Subcutaneous adipose tissue (tissue), 4 donors: ENCODE data around the gene FNDC11. TPM values are rescaled to one million over a fixed set of nuclear protein-coding genes. Genes with fewer than 3 reads are reported as not detected.

Experiments
- total RNA-seq, 4 donors: library from RNA; depleted of rRNA; stranded (reverse); fragments of >200 nt; gene quantifications; one replicate each; pipeline ENCODE4 v1.1.0, GENCODE V29; 2016
- TF ChIP-seq, protein P1 (sequence below): fragments of 450-650 bp; IDR thresholded peaks from one replicate; pipeline ENCODE4 v1.5.1; 2016; ENCODE audit warnings: low read depth, mild to moderate bottlenecking, control low read depth, antibody characterized with exemption, moderate library complexity

FNDC11 gene
- total RNA-seq, 4 donors from 2014 or later, result 0.75 TPM; not detected in 3

GRCh38 chr20:63533871-63534393 is 20.0 kb upstream of the FNDC11 start:
- TF ChIP-seq, protein P1, sequence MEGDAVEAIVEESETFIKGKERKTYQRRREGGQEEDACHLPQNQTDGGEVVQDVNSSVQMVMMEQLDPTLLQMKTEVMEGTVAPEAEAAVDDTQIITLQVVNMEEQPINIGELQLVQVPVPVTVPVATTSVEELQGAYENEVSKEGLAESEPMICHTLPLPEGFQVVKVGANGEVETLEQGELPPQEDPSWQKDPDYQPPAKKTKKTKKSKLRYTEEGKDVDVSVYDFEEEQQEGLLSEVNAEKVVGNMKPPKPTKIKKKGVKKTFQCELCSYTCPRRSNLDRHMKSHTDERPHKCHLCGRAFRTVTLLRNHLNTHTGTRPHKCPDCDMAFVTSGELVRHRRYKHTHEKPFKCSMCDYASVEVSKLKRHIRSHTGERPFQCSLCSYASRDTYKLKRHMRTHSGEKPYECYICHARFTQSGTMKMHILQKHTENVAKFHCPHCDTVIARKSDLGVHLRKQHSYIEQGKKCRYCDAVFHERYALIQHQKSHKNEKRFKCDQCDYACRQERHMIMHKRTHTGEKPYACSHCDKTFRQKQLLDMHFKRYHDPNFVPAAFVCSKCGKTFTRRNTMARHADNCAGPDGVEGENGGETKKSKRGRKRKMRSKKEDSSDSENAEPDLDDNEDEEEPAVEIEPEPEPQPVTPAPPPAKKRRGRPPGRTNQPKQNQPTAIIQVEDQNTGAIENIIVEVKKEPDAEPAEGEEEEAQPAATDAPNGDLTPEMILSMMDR, result no peak

DNA sequence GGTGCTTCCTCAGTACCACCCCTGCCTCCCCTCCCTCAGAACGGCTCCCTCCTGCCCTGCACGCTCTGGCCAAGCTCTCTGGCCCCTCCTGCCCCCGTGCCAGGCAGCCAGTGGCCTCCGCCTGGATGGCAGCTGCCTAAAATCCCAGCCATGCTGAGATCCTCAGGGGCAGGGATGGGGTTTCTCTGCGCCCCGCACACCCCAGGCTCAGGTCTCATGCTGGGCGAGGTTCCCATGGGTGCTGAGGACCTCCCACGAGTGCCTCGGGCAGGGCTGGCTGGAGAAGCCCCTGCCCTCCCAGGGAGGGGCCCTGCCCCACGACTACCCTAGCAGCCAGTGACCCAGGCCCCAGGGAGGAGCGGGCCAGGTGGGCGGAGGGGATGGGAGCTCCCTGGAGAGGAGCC is 19.5 kb upstream of the FNDC11 start:
- TF ChIP-seq, protein P1, result no peak

GRCh38 chr20:63534831-63535651 is 18.9 kb upstream of the FNDC11 start:
- TF ChIP-seq, protein P1, result no peak

- TF ChIP-seq, protein P1, result no peak
These were observed 17.6 kb upstream of the FNDC11 start for GRCh38 chr20:63536241-63536977.

DNA sequence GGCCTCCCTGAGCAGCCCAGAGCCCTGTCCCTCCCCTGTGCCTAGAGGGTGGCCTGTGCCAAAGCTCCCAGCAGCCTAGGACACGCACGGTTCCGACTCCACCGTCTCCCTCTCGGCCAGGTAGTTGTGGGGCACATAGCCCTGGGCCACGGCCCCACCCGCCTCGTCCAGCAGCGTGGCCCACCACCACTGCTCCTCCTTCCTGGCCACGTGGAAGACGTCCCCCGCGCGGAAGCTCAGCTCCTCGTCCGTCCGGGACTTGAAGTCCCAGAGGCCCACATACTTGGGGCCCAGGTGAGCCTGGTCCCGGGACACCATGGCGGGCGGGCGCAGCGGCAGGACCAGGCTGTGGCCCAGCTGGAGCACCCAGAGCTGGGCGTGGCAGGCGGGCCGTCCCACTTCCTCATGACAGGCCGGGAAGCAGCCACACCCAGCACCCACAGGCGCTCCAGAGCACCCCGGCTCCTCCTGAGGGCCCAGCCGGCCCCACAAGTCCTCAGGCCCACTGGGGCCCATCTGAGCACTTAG is 16.9 kb upstream of the FNDC11 start, which contains the start of gene PTK6:
PTK6 (minus strand) TSS at position 380 of the 528 bp plus-strand sequence; CDS start at position 318, 62 bp downstream.
- TF ChIP-seq, protein P1, result no peak

- TF ChIP-seq, protein P1, result no peak
These were observed 16.3 kb upstream of the FNDC11 start for GRCh38 chr20:63537525-63538203.
